Fibroblast of the conjunctiva (primary cell): ENCODE data around the gene COPB2.

Experiments
- DNase-seq: peaks from one replicate; pipeline ENCODE4 v3.0.0-alpha.2; 2010; ENCODE audit warnings: low read depth

The COPB2 gene

GRCh38 chr3:139307601-139308555 lies 81.6 kb downstream of the COPB2 start:
- DNase-seq, result no peak
